Left ventricle myocardium superior (tissue), 1 donor: ENCODE measurements around the gene AFF3. TPM values are rescaled to one million over a fixed set of nuclear protein-coding genes. Genes with fewer than 3 reads are reported as not detected.
"Not testable (repeated sequence)": the region's sequence is repeated elsewhere in the genome, so short reads cannot be mapped to it uniquely, and the experiment has no call there.

ENCODE experiments used
- ATAC-seq: fragments of 200-7000 bp; cut with Tn5 transposase; one replicate; pipeline ENCODE4 v1.9.1; 2020; ENCODE audit warnings: mild to moderate bottlenecking, moderate library complexity
- DNase-seq: peaks from one replicate; pipeline ENCODE4 v3.0.0-alpha.2; 2020
- intact Hi-C: fragments of 100-400 bp; cut with micrococcal nuclease; formaldehyde crosslinking; loops from one replicate; pipeline ENCODE4 v1.11.0; 2022
- total RNA-seq: library from RNA; stranded (reverse); fragmentation: NEBNext Ultra II Directional; extraction: Animal tissue kit (Norgen Biotek cat#: 25700); gene quantifications from one replicate; pipeline ENCODE4 v1.2.1, GENCODE V29; 2021
- donor health status: DM: no; HTN: yes; CAD: no; lungs with severe emphysema.

Gene AFF3
- total RNA-seq, 1 donor from 2014 or later: 10.0 TPM

DNA sequence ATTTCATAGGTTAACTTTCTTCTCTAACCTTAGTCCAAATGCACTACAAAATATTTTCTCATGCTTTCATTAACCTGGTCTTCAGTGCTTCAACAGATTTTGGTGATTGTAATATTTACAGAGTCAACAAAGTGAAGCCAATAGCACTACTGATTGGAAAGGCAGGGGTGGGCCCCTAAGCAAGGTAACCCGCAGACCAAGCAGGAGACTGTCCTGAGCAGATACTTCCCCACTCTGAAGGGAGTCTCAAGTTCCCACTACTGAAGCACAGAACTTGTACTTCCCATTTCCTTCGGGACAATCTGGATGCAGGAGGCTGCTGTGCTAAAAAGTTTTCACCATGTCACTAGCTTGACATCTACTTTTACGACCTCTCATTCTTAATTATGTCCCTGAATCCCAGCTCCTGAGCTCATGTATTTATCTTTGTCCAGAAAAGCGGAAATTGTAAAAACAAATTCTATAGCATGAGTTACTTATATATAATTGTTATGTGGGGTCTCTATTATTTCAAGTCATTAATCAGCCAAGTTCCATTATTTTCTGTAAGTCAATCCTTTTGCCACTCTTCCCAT is 341.0 kb downstream of the AFF3 start:
- DNase-seq (no peak), ATAC-seq (no peak)
- intact Hi-C loops: no loop called here

- no peak for DNase-seq
- no peak for ATAC-seq
- intact Hi-C loops: no loop called here
Measured at GRCh38 chr2:99797475-99797874, 344.9 kb downstream of the AFF3 start.

- ATAC-seq (no peak), DNase-seq (no peak)
- intact Hi-C loops: no loop called here
Measured at GRCh38 chr2:99794414-99794813, 348.0 kb downstream of the AFF3 start.

DNA sequence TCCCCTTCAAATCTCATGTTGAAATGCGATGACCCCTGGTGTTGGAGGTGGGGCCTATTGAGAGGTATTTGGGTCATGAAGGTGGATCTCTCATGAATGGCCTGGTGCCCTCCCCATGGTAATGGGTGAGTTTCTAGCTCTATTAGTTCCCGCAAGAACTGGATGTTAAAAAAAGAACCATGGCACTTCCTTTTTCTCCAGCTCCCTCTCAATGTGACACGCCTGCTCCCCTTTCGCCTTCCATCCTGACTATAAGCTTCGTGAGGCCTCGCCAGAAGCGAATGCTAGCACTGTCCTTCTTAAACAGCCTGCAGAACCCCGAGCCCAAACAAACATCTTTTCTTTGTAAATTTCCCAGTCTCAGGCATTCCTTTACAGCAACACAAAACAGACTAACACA is 349.4 kb downstream of the AFF3 start:
- intact Hi-C loops: no loop called here
- DNase-seq: no peak
- ATAC-seq: no peak

GRCh38 chr2:99789849-99790248 is 352.5 kb downstream of the AFF3 start:
- DNase-seq: no peak
- ATAC-seq: no peak
- intact Hi-C loops: no loop called here

- intact Hi-C loops: no loop called here
- no peak for DNase-seq
- ATAC-seq: no peak
Measured at GRCh38 chr2:99787769-99788382, 354.5 kb downstream of the AFF3 start.

DNA sequence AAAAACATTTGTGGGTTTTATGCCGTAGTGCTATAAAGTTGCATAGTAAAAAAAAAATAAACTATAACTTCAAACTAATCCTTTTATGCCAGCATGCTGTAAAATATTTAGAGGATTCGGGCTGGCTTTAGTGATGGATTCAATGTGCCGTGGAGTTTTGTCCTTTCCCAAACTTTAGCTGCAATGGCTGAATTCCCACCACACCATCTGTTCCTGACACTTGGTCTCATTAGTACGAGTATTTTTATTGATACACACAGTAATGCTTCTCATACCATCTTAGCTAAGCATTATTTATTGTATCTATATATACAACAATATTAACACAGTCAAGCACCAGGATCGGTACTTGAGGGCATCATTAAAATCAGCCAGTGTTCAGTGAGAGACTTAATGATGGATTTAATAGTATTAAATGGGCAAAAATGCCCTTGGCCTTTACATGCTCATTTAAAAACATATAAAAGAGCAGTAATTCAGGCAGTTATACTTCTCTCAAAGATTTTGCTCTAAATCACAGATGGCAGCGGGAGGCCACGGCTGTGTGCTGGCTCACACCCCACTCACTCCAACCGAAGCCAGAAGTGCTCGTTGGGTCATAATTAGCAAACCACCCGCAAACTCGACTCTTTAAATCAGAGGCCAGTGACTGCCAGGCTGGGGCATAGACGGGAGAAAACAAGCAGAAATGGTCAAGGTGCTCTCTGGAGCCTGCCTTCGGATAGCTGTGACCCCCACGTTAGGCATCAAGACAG is 355.6 kb downstream of the AFF3 start:
- intact Hi-C loops: no loop called here
- ATAC-seq (no peak), DNase-seq (no peak)

DNA sequence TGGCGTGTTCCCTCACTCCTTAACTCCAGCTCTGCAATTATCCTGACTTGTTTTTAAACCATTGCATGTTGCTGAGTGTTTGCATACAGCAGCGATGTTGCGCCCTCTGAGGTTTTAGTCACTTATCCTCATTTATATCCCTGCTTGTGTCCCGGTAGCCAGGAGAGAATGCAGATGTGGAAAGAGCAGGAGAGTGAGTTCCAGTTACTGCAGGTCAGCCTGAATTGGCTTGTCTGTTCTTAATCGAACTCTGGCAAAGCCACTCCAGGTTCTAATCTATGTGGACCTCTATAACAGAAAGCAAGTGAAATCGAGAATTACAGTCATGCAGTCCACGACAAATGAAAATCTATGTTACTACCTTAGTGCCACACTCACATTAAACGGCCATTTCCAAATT is 357.4 kb downstream of the AFF3 start:
- intact Hi-C loops: no loop called here
- ATAC-seq: no peak
- DNase-seq: no peak

DNA sequence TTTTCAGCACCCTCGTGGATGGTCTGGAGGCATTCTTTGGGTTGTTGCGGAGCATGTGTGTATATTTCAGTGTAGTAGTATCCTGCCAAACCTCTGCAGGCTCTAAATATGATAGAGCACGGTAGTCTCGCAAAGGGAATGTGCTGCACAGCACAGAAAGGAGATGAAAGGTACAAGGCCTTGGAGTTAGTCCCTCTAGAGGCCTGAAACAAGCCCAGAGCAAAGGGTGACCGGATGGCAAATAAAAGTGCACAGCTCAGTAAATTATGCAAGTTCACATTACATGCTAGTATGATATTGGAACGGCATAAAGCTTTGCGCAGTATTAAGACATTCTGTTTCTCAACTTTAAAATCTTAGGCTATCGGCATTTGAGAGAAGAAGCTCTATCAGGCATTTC is 358.1 kb downstream of the AFF3 start:
- no peak for DNase-seq
- intact Hi-C loops: no loop called here
- no peak for ATAC-seq

DNA sequence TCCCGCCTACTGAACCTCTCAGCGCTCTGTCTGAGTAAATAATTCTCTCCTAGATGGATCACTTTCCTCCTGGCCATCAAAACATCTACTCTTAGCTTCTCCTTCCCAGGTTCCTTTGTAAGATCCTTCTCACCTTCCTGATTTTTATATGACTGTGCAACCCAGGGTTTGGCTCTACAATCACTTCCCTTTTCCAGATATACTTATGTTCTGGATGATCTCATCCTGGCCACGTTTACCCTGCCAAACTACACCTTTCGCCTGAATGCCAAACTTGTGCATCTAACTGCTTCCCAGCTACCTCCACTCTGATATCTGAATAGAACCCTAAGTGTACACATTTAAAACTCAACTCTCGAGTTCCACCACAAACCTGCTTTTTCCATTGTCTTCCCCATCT is 362.1 kb downstream of the AFF3 start:
- no peak for DNase-seq
- ATAC-seq: no peak
- intact Hi-C loops: no loop called here

DNA sequence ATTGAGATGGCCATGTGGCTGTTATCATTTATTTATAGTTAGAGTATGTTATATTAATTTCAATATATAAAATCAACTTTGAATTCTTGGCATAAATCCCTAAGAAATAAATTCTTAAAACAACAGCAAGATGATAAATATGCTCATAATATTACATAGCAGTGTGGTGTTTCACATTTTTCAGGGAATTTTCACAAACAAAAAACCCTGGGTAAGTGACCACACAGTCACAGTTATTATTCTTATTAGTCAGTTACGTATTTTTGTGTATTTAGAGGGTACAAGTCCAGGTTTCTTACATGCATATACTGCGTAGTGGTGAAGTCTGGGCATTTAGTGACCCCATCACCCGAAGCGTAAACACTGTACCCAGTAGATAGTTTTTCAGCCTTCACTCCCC is 363.1 kb downstream of the AFF3 start:
- ATAC-seq: no peak
- intact Hi-C loops: no loop called here
- DNase-seq: no peak

DNA sequence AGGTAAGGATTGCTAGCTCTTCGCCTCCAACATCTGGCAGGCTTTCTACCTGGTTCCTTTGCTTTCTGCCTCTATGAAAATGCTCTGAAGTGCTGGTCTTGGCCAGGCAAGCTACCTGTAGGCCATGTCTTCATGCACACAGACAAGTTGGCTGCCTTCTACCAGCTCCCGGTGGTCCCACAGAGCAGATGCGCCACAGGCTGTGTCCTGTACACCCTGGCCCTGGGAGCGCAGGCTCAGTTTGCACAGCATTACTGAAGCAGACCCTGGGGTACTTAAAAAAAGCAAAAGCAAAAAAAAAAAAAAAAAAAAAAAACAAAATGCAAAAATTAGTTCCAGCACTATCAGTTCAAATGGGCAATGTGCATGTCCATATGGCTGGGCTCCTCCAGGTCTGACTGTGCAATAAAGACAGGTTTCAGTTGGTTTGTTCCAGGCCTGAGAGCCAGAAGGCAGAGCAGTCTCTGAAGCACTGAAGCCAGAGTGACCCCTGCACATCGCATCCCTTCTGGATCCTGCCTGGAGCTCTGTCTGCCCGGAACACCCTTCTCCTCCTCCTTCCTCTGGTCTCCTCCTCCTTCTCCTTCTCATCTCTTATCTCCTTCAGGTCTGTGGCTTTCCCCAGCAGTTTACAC is 364.6 kb downstream of the AFF3 start:
- DNase-seq (no peak), ATAC-seq (no peak)
- intact Hi-C loops: no loop called here

GRCh38 chr2:99776906-99777646 is 365.3 kb downstream of the AFF3 start:
- intact Hi-C loops: no loop called here
- DNase-seq (no peak), ATAC-seq (no peak)

- intact Hi-C loops: no loop called here
- no peak for DNase-seq
- ATAC-seq: no peak
Measured at GRCh38 chr2:99776206-99776905, 366.0 kb downstream of the AFF3 start.

DNA sequence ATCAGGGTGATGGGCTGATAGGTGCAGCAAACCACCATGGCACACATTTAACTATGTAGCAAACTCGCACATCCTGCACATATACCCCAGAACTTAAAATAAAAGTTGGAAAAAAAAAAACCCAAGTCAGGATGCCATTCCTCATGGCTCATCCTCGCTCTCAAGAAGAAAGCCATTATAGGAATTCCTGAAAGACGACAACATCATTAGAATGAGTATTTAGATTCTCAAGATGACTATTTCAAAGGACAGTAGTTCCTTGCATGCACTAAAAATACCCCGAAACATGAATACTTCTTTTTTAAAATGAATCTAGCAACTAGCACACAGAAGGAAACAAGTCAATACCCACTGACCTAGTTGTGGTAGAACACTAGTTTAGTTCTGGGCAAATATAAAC is 366.8 kb downstream of the AFF3 start:
- ATAC-seq (no peak), DNase-seq (no peak)
- intact Hi-C loops: no loop called here

GRCh38 chr2:99773642-99774041 is 368.7 kb downstream of the AFF3 start:
- ATAC-seq, DNase-seq, intact Hi-C loops: not testable (repeated sequence)

- ATAC-seq (no peak), DNase-seq (no peak)
- intact Hi-C loops: no loop called here
Measured at GRCh38 chr2:99772591-99773331, 369.6 kb downstream of the AFF3 start.

DNA sequence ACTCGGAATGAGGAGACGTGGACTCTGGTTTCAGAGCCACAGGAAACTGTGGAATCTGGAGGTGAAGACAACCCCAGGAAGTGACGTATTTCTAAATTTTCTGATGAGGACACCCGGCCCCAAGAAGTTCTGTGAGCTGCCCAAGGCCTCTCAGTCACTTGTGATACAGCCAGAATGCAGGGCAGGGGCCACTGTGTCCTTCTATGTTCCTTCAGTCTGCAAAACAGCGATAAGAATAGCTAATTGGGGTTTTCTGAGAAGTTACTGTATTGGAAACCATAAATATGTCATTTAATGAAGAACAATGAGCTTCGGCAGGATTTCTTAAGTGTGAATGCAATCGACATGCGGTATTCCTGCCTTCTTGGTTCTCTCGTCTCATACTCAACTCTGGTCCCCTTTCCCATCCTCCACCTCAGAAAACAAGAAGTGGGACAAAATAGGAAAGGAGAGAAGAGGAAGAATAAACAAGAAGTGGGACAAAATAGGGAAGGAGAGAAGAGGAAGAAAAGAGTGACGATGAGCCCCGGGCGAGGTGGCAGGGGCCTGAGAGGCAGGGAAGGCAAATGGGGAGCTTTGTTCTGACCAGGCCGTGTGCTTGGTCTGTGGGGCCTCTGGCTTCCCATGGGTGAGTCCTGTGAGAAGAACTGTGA is 370.6 kb downstream of the AFF3 start:
- intact Hi-C loops: no loop called here
- DNase-seq (peak; percentile 39), ATAC-seq (peak; percentile 84)
